Skin epidermis (tissue), 12 donors: ENCODE measurements around the gene TSPAN5.
"Not testable (repeated sequence)": the region's sequence is repeated elsewhere in the genome, so short reads cannot be mapped to it uniquely, and the experiment has no call there.

Experiments used
- H3K27ac ChIP-seq, 21 experiments: fragments of 200-600 bp; sonication (generic) in 11 of 21; one replicate each; pipeline ENCODE4 v1.5.0; 2020; ENCODE audit warnings: mild to moderate bottlenecking in 3 of 21, inconsistent platforms in 2 of 21, moderate library complexity in 2 of 21
- H3K4me3 ChIP-seq, 7 experiments: fragments of 200-600 bp; sonication (generic) in 2 of 7; one replicate each; pipeline ENCODE4 v1.5.0; 2020; ENCODE audit warnings: inconsistent platforms in 2 of 7, mild to moderate bottlenecking in 2 of 7, moderate library complexity in 1 of 7

Gene TSPAN5

DNA sequence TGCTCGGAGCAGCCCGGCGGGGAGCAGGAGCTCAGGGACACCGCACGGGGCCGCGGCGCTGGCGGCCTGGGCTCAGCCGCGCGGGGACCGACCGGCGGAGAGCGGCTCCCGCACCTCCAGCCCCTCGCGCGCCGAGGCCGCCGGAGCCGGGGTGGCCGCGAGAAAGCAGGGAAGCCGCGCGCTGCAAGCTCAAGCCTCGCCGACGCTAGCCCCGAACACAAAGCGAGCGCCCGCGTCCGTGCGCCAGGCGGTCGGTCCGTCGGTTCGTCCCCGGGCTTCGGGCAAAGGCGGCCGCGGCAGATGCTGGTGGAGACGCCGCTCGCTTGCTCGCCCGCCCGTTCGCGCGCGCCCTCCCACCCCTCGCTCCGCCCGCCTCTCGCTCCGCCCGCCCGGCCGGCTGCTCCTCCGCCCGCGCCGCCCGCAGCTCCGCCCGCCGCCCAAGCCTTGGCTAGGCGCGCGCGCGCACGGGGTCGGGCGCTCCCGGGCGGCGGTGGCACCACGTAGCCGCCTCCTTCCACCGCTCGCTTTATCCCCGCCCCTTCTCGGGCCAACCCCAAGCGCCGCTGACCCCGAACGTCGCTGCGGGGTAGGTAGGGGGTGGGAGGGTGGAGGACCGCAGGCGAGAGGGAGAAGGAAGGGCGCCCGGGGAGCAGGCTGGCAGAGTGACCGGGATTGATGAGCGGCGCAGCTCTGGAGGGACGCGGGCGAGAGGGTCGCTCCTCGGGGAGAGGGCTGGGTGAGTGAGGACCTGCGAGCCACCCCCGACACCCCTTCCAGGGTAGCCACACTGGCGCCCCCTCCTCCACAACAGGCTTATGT is at the start of gene TSPAN5:
TSS of gene TSPAN5 (minus strand) at position 325 of the 819 bp plus-strand sequence.
- H3K27ac ChIP-seq, result peak within 1 kb of the TSS in 20 of 21 experiments; percentile 64 to 87 (median 80)
- peak within 1 kb of the TSS; percentile 53 to 87 (median 71) for H3K4me3 ChIP-seq

DNA sequence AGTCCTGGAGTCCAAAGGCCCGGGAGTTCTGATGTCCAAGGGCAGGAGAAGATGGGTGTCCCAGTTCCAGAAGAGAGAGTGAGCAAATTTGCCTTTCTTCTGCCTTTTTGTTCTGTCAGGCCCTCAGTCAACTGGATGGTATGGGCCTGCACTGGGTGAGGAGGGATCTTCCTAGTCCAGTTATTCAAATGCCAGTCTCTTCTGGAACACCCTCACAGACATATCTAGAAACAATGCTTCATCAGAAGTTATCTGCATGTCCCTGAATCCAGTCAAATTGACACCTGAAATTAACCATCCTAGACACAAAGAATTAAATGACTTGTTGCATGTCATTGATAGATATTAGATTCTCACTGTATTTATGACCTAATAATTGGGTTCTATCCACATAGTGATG is 48.5 kb upstream of the TSPAN5 start:
- Histone ChIP-seq H3K4me3 (no peak overlapping the region), H3K27ac (peak overlapping the region in 1 of 21 experiments; percentile 2)

DNA sequence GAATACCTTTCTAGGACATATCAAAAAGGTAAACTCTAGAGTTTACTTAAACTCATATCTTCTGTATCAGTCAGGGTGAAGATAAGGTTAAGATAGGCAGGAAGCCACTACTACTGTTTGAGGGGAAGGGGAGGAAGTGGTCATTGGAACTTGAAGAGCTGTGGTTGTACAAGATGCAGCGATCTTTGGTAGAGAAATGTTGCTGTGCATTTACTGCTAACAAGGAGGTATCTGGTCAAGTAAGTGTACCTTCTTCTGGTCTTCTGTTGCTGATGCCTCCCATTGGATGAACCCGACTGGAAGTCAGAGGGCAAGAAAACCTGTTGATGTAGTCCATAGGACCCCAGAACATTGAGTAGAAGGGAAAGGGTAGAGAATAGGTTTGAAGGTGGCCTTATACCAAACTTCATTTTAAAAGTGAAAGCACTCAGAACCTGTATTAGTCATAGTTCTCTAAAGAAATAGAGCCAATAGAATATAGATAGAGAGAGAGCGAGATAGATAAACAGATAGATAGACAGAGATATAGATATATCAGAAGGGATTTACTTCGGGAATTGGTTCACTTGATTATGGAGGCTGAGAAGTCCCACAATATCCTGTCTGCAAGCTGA is 47.9 kb upstream of the TSPAN5 start:
- Histone ChIP-seq H3K4me3 (no peak overlapping the region), H3K27ac (peak overlapping the region in 1 of 21 experiments; percentile 2)

DNA sequence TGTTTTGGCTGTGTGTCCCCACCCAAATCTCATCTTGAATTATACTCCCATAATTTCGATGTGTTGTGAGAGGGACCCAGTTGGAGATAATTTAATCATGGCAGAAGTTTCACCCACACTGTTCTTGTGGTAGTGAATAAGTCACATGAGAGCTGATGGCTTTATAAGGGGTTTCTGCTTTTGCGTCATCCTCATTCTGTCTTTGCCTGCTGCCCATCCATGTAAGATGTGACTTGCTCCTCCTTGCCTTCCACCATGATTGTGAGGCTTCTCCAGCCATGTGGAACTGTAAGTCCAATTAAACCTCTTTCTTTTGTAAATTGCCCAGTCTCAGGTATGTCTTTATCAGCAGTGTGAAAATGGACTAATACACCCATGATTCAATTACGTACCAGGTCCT is 47.2 kb upstream of the TSPAN5 start:
- H3K27ac ChIP-seq, H3K4me3 ChIP-seq: not testable (repeated sequence)

DNA sequence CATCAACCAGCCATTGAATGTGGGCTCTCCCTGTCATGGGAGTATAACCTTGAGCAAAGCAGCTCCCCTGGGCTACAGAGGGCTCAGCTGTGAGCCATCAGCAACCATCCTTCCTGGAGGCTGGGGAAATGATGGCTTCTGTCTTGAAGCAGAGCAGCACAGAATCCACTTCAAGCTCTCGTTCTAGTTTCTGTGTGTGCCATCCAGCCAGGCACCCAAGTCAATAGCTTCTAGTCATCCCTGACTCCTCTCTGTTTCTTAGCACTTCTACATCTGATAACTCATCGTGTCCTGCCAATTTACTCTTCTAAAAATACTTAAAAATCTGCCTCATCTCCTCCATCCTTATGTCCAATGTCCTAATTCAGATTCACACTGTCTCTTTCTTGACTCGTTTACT is 42.2 kb upstream of the TSPAN5 start:
- Histone ChIP-seq H3K27ac (no peak overlapping the region), H3K4me3 (no peak overlapping the region)

DNA sequence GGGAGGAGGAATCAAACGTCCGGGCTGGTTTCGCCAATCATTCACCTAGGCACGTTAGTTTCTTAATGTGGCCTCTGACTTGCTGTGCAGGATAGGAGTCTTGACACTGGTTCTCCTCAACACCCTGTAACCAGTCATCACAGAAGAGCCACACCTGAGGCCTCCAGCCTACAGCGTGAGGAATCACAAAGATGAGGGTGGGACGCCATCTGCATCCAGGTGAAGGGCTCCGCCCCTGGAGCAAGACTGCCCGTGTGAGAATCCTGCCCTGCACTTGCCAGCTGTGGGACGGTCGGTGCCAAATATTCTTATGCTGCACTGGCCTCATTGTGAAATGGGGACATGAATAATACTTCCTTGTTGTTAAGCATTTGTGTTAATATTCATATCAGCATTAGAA is 35.7 kb upstream of the TSPAN5 start:
- H3K4me3 ChIP-seq, result no peak overlapping the region
- peak overlapping the region in 5 of 21 experiments; percentile 17 to 77 (median 47) for H3K27ac ChIP-seq

DNA sequence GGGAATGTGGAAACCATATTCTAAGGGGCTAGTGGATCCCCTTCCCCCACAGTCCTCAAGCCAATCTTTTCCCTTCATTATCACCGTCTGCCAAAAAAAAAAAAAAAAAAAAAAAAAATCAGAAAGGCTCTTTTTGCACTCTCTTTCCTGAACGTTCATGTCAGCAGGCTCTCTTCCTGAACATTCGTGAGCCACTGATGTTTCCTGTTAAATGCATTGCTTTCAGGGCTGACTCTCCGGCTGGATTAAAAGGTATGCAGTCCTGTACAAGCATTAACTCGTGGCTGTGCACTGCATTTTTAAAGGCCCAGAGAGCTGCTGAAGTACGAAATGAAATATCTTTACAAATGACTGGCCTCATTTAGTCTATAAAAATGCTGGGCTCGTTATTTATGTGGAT is 34.0 kb upstream of the TSPAN5 start:
- Histone ChIP-seq H3K4me3 (no peak overlapping the region), H3K27ac (no peak overlapping the region)

DNA sequence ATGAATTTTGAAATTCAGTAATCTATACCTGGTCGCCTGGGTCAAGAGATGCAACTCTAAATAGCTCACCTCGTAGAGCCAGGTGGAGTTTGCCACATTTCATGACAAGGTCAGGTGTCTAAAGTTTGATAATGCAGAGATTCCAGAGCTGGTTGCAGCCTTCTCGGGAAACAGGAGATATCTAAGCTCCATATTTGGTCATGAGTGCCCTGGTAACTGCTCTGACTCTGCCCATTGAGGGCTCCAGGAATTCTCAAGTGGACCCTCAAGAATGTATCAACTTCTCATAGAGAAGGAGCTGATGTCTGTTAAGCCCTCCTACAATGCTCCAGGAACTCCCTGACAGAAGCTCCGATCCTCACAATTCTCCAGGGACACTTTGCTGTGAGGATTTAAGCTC is 33.2 kb upstream of the TSPAN5 start:
- Histone ChIP-seq H3K4me3 (no peak overlapping the region), H3K27ac (no peak overlapping the region)

DNA sequence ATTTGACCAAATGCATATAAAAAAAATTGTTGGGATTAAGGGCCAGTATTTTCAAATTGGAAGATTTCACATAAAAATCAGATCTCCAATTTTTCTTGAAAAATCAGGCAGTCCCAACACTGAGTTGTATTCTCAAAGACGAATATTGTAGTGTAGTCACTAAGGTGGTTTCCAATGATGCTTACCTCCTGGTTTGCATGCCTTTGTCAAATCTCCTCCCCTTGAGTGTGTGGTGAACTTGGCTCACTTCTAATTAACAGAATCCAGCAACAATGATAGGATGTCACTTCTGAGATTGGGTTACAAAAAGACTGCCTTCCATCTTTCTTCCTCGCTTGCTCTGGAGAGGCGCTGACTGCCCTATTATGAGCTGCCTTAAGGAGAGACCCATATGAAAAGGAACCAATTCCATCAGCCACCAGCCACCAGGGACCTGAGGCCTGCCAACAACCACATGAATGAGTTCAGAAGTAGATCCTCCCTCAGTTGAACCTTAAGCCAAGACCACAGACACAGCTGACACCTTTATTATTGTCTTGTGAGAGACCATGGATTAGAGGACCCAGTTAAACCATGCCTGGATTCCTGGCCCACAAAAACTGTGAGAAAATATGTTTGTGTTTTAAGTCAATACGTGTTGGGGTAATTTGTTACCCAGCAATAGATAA is 31.2 kb upstream of the TSPAN5 start:
- Histone ChIP-seq H3K4me3 (no peak overlapping the region), H3K27ac (no peak overlapping the region)

DNA sequence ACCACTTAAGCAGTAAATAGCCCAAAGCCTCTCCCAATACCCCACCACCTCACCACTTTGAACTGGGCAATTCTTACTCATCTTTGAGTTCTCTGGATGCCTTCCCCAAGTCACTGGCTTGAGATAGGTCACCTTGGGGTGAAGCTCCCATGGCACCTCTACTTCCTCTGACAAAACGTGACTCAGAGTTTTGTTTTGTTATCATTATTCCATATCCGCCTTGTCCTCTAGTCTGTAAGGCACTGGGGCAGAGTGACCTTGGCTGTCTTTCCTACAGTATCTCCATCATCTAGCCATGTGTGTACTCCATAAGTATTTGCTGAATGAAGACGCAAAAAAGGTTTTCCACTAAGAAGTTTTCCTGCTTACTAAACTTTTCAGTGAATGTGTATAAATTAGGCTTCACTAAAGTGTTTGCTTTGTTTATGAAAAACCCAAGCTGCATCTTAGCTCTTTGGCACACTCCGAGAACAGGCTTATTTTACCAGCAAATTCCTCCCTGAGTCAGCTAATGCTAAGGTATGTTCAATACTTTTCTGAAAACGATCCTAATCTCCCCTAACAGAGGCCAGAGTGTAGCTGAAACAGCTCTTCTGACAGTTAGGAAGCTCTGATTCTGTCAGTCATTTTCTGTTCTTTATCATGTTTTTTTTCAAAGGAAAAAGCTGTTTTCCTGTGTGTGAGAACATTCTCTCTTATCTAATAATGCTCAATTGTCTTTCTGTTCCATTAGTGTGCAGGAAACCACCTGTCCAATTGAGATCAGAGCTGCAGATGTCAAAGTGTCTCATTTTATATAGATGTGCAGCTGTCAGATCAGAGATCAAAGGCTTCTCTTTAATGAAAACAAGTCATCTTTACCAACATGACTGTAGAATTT is 30.2 kb upstream of the TSPAN5 start:
- peak overlapping the region in 1 of 21 experiments; percentile 35 for H3K27ac ChIP-seq

DNA sequence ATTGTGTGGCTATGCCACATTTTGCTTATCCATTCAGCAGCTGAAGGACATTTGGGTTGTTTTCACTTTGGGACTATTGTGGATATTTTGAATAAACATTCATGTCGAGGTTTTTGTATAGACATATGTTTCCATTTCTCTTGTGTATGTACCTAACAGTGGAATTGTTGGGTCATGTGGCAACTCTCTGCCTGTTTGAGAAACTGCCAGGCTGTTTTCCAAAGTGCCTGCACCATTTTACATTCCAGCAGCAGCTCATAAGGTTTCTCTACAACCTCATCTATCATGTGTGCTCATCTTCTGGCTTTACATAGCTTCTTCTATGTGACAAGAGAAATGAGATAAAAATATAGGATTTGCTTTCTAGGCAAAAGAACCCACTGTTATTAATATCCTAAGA is 29.5 kb upstream of the TSPAN5 start:
- Histone ChIP-seq H3K27ac (no peak overlapping the region), H3K4me3 (no peak overlapping the region)

More for the DNA sequence above, 30.2 kb upstream of the TSPAN5 start:
- no peak overlapping the region for H3K4me3 ChIP-seq

DNA sequence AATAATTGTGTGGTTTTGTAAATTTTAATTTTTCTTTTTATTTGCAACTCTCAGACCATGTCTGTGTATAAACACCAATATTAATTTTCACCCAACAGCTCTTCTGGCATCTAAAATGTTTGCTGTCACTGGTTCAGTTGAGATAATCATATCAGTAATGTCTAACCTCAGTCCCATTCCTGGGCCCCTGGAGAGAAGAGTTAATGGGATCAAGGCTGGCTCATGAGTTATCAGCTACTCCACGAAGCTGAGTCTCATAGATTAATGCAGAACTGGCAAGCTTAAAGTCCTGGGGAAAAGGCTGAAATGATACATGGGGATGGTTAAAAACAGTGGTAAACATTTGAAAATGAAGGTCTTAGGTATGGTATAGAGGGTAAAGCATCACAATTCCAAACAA is 28.4 kb upstream of the TSPAN5 start:
- Histone ChIP-seq H3K27ac (no peak overlapping the region), H3K4me3 (no peak overlapping the region)

DNA sequence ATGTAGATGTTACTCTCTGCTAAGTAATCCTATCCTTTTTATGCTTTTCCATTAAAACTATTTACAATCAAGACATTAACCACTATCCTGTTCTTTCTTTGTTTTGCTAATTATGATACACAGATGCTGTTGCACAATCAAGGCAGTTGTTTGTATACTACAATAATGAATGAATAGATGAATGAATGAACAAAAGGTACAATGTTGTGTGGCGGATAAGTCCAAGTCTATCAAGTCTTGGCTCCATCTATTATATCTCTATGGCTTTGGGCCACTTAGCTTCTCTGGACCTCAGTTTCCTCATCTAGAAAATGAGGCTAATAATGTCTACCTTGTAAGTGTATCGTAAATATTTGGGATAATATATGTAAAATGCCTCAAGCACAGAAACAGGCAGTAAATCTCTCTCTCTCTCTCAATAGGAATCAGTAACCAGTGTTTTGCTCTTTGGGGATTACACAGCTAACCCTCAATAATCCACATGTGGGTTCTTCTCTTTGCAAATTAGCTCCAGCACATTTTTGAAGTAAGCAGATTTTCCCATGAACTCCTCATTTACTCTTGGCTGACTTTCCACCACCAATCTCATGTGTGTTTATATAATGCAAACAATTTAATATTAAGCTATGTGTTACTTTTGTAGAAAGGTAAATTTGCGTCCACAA is 27.8 kb upstream of the TSPAN5 start:
- no peak overlapping the region for H3K4me3 ChIP-seq
- no peak overlapping the region for H3K27ac ChIP-seq

DNA sequence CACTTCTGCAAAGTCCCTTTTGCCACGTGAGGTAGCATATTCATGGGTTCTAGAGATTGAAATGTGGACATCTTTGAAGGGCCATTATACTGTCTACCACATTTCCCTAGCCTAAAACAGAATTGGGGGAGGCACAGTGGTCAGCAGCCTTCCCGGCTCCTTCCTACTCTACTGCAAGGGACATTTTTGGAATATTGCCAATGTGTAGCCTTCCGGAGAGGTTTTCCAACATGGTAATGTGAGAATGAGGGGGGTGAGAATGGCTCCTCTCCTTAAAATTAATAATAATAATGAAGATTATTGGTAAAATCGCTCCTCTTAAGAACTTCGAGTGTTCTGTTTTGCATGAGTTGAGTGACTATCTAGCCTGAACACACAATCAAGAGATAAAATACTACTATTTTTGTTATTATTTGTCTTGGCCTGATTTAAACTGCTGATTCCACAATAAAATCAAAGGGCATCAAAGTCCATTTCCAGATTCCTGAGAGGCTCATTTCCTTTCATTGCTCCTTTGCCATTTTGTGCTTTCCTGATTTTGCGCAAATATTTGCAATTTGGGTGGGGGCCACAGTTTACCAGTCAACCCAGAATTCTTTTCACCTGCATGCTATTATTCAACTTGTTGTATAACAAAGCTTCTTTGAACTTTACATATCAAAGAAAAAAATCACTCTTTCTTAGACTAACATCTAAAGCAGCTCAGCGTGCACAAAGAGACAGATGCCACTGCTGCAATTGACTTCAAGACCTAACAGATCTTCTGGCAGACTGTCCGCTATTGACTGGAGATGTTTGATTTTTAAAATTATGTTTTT is 27.0 kb upstream of the TSPAN5 start:
- no peak overlapping the region for H3K4me3 ChIP-seq
- H3K27ac ChIP-seq, result no peak overlapping the region

DNA sequence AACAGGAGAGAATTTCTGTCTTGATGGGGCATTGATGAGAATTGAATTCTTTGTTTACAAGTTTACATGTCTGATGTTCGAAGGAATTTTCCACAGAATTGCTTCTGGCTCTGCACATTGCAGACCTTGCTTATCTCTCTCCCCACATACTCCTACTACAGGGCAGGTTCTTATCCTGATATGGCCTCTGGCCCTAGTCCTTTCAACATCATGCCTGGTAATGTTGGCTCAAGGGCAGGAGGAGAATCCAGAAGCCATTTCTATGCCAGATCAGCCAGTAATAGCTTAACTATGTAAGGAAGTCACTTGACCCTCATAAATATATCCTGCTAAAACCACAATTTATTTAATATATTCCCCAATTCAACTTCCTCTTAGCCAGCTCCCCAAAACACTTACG is 24.3 kb upstream of the TSPAN5 start:
- H3K27ac ChIP-seq, result no peak overlapping the region
- H3K4me3 ChIP-seq, result no peak overlapping the region

DNA sequence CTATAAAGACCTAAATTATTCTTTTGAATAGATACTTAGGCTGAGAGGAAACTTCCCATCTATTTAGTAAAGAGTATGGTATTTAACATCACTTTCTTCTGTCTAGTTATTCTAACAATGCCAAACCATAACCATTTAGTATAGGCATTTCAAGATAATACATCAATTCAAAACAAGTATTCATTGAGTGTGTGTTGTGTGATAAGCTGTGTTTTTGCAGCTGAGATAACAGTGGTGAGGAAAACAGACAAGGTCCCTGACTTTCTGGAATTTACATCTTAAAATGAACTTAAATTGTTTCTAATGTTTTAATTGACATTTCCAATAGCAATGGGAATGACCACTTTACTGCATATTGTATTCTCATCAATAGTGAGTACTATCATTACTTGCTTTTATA is 22.4 kb upstream of the TSPAN5 start:
- H3K27ac ChIP-seq, result no peak overlapping the region
- H3K4me3 ChIP-seq, result no peak overlapping the region

DNA sequence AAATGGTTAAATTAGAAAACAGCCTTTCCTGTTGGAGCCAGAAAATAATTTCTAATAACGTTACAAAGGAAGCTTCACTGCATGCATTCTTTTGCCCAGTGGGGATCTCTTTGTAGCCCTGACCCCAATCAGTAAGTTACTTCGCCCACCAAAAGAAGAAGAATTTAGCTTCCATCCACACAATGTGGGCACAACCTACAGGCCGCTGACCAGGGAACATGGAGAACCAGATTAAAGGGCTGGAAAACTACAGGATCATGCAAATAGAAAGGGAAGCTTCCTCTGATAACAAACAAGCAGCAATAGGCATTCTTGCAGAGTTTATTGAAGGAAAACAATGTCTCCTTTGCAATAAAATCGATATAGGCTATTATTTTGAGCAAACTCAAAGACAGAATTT is 21.3 kb upstream of the TSPAN5 start:
- Histone ChIP-seq H3K27ac (no peak overlapping the region), H3K4me3 (no peak overlapping the region)

DNA sequence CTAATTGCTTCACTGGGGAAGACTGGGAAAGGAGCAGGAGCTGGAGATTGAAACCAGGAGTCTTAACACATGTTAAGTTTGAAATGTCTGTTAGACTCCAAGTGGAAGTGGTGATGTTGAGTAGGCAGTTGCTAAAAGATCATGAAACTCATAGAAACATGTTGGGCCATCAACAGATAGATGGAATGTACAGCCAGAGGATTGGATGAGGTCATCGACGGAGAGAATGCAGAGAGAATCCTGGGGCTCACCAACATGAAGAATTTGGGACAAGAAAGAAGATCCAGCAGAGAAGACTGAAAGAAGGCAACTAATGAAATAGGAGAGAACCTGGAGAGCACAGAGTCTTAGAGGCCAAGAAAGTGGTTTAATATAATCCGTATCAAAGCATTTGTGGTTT is 19.4 kb upstream of the TSPAN5 start:
- H3K4me3 ChIP-seq, result no peak overlapping the region
- H3K27ac ChIP-seq, result no peak overlapping the region
